Measurements from ENCODE around the gene SLF2.

The SLF2 gene

DNA sequence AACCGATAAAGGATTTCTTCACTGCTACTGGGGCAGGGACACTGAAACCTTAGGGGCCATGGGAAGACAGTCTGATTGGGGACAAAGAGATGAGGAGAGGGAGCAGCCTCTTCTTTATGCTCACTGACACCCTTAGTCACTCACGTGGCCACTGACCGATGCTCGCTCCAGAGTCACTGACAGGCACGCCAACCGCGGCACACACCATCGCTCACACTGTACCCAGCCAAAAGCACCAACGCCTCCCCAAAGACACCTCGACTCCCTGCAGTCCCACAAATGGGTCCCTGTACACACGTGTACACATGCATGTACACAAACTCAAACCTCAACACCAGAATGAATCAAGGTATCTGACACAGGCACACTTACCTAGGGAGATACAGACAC is 35.3 kb upstream of the SLF2 start:
- no peaks in the 10 kb centered on the region for H3K27me3 ChIP-seq (ENCODE audit: insufficient read depth, low read depth)
- H3K9ac ChIP-seq = no peak overlapping the region
- no peak overlapping the region for H3K27ac ChIP-seq
- no peak overlapping the region for H3K4me2 ChIP-seq
- peaks cover 6% of the 10 kb centered on the region for H3K4me1 ChIP-seq (ENCODE audit: low read depth, poor library complexity, severe bottlenecking)
- H3K79me2 ChIP-seq (ENCODE audit: insufficient read depth, low read depth) = no peaks in the 10 kb centered on the region
- no peaks in the 10 kb centered on the region for H3K36me3 ChIP-seq (ENCODE audit: insufficient read depth)
- TF ChIP-seq, protein P1, sequence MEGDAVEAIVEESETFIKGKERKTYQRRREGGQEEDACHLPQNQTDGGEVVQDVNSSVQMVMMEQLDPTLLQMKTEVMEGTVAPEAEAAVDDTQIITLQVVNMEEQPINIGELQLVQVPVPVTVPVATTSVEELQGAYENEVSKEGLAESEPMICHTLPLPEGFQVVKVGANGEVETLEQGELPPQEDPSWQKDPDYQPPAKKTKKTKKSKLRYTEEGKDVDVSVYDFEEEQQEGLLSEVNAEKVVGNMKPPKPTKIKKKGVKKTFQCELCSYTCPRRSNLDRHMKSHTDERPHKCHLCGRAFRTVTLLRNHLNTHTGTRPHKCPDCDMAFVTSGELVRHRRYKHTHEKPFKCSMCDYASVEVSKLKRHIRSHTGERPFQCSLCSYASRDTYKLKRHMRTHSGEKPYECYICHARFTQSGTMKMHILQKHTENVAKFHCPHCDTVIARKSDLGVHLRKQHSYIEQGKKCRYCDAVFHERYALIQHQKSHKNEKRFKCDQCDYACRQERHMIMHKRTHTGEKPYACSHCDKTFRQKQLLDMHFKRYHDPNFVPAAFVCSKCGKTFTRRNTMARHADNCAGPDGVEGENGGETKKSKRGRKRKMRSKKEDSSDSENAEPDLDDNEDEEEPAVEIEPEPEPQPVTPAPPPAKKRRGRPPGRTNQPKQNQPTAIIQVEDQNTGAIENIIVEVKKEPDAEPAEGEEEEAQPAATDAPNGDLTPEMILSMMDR (conservative IDR thresholded peaks at IDR 0.05; ENCODE audit: low read depth, low read length) = no peak
- no peaks in the 10 kb centered on the region for H4K20me1 ChIP-seq (ENCODE audit: insufficient read depth)
- H2AFZ ChIP-seq (ENCODE audit: low read depth) = no peak overlapping the region
- no peak overlapping the region for H3K4me3 ChIP-seq (IDR thresholded peaks at IDR 0.05; ENCODE audit: insufficient read depth, low read depth, low read length)

DNA sequence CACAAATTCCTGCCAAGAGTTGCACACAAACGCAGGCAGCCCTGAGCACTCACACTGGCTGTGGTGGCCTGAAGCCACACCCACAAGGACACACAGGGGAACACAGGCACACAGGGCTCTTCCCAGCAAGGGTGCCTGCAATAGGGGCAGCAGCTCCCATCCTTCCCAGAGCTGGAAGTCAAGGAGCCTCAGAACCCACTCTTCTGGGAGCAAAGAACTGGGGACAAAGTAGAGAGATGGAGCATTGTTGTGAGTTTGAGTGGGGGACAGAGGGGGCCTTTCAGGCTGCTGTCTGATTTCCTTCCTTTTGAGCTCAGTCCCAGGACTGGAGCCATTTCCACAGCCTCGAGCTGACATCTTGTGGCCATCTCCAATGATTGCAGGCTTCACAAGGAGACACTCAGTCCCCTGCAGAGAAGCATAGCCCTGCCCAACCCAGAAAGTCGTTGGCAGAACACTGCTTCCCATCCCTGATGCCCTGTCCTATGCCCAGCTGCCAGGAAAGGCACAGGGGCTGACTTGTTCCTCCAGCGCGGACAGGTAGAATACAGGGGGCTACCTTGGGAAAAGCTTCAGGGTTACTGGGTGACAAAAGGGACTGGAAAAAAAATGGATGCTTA is 34.4 kb upstream of the SLF2 start:
- Histone ChIP-seq H3K79me2 (ENCODE audit: insufficient read depth, low read depth) (no peaks in the 10 kb centered on the region), H2AFZ (ENCODE audit: low read depth) (peak overlapping the region; percentile 38; the same call in 1 of the 2 replicates), H3K4me2 (no peak overlapping the region; the same call in 1 of the 2 replicates), H3K9ac (no peak overlapping the region), H3K27ac (no peak overlapping the region), H3K4me1 (ENCODE audit: low read depth, poor library complexity, severe bottlenecking) (peaks cover 6% of the 10 kb centered on the region), H3K36me3 (ENCODE audit: insufficient read depth) (no peaks in the 10 kb centered on the region), H4K20me1 (ENCODE audit: insufficient read depth) (no peaks in the 10 kb centered on the region), H3K27me3 (ENCODE audit: insufficient read depth, low read depth) (no peaks in the 10 kb centered on the region), H3K4me3 (IDR thresholded peaks at IDR 0.05; ENCODE audit: insufficient read depth, low read depth, low read length) (no peak overlapping the region)
- TF ChIP-seq, protein P1 (conservative IDR thresholded peaks at IDR 0.05; ENCODE audit: low read depth, low read length) = peak; percentile 75

DNA sequence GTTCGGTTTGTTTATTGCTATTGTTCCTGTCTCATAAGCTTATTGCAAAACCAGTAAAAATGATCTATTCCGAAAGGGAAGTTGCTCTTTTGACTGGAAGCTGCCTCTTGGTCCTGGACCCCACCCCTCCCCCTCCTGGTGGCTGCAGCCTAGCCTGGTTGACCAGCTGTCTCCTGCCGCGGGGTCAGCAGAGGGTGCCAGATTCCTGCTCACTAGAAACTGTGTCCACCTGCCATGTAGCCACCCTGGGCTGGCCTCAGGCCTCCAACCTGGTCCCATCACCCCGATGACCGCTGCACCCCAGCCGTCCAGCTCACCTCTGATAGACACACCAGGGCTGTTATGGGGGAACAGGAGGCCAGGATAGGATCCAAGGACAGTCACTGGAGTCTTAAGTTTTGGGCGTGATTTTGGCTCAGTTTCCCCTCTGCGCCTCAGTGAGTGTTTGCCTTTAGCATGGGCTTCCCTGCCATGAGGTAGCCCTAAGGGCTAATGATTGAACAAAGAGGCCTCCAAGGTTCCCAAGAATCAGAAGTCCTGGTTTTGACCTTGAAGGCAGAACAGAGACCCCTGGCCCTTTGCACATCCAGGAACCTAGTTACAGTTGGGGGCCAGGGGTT is 32.9 kb upstream of the SLF2 start:
- Histone ChIP-seq H3K27ac (no peak overlapping the region), H3K79me2 (ENCODE audit: insufficient read depth, low read depth) (no peaks in the 10 kb centered on the region), H2AFZ (ENCODE audit: low read depth) (no peak overlapping the region), H3K4me3 (IDR thresholded peaks at IDR 0.05; ENCODE audit: insufficient read depth, low read depth, low read length) (no peak overlapping the region), H3K36me3 (ENCODE audit: insufficient read depth) (no peaks in the 10 kb centered on the region), H4K20me1 (ENCODE audit: insufficient read depth) (no peaks in the 10 kb centered on the region), H3K4me1 (ENCODE audit: low read depth, poor library complexity, severe bottlenecking) (peaks cover 6% of the 10 kb centered on the region), H3K4me2 (no peak overlapping the region), H3K27me3 (ENCODE audit: insufficient read depth, low read depth) (no peaks in the 10 kb centered on the region), H3K9ac (no peak overlapping the region)
- TF ChIP-seq, protein P1 (conservative IDR thresholded peaks at IDR 0.05; ENCODE audit: low read depth, low read length) = no peak

DNA sequence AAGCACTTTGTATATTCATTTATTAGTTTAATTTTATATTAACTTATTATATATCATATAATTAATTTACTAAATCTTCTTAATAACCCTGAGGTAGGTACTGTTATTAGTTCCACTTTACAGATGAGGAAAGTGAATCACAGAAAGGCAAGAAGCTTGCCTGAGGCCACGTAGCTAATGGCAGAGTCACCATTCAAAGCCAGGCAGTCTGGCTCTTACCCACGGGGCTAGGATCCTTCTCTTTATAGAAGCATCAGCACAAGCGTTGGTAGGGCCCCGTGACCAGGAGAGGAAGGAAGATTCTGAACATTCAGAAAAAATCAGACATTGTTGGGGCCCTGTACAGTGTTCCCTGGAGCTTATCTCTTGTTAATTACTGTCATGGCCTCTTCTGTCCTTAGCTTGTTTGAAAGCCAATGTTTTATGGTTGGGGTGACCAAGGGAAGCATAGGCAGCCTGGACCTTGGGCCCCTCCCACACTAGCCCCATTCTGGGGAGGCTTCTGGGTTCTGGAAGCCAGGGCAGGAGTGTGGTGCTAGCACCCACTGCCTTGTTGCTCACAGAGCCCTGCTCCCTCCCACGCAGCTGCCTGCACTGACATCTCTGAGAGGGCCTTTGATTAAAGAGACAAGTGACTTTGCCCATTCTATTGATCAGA is 31.1 kb upstream of the SLF2 start:
- H3K4me1 ChIP-seq (ENCODE audit: low read depth, poor library complexity, severe bottlenecking) = peaks cover 6% of the 10 kb centered on the region
- no peak overlapping the region for H3K4me2 ChIP-seq

More for the DNA sequence above, 31.1 kb upstream of the SLF2 start:
- Histone ChIP-seq H3K4me3 (IDR thresholded peaks at IDR 0.05; ENCODE audit: insufficient read depth, low read depth, low read length) (no peak overlapping the region), H2AFZ (ENCODE audit: low read depth) (no peak overlapping the region), H3K79me2 (ENCODE audit: insufficient read depth, low read depth) (no peaks in the 10 kb centered on the region), H3K9ac (no peak overlapping the region), H3K27ac (no peak overlapping the region), H3K36me3 (ENCODE audit: insufficient read depth) (no peaks in the 10 kb centered on the region), H3K27me3 (ENCODE audit: insufficient read depth, low read depth) (no peaks in the 10 kb centered on the region), H4K20me1 (ENCODE audit: insufficient read depth) (no peaks in the 10 kb centered on the region)
- TF ChIP-seq, protein P1 (conservative IDR thresholded peaks at IDR 0.05; ENCODE audit: low read depth, low read length) = no peak
